Measurements from ENCODE around the gene TMPRSS7.
A peak's percentile ranks its signal among the peaks of the same experiment; 100 is the strongest.

Gene TMPRSS7

GRCh38 chr3:112117841-112118571, 83.5 kb downstream of the TMPRSS7 start:
- peaks cover 7% of the 10 kb centered on the region for H3K36me3 ChIP-seq (ENCODE audit: control insufficient read depth, insufficient read depth, low read length)
- H3K27me3 ChIP-seq (replicated peaks; ENCODE audit: control insufficient read depth, insufficient read depth, low read length): no peaks in the 10 kb centered on the region
- no peak overlapping the region for H3K4me3 ChIP-seq (replicated peaks; ENCODE audit: low read depth, low read length)
- peak; percentile 30 for TF ChIP-seq CTCF (IDR thresholded peaks at IDR 0.05; ENCODE audit: insufficient read depth, low read length, poor library complexity, severe bottlenecking)
- DNase-seq (ENCODE audit: extremely low read depth, insufficient read length): no peak

DNA sequence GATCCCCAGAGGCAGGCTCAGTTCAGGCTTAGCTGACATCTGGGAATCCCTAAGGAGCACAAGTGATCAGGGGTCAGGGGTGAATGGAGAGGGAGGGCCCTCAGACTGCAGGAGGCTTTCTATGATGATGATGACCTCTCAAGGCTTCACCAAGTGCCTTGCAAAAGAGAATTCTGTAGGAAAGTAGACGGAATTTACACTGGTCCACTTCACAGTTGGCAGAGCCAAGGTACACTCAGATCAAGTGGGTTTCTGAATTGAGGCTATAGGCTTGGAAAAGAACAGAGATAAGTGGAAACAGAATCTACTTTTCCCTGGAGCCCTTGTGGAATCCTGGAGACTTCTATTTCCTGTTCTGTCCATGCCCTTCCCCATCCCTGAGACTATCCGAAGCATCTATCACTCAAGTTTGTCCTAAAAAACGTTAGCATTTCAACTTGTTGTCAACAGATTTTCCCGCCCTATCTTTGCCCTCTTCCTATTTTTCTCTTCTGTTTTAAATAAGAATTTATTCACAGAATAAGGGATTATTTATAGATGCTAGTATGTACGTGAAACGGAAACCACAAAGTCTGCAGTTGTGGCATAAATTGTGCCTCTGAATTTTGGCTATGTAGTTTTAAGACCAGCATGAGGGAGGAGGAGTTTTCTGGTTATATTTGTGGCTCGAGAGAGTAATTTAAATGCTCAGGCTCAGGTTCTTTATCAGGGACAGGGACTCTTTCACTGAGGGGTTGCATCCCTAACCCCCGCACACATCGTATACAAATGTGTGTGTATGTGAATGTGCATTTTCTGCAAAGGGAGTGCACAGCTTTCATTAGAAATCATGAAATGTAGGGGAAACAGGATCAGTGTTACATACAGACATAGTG, 85.7 kb downstream of the TMPRSS7 start:
- Histone ChIP-seq H3K36me3 (ENCODE audit: control insufficient read depth, insufficient read depth, low read length) (peaks cover 16% of the 10 kb centered on the region), H3K27me3 (replicated peaks; ENCODE audit: control insufficient read depth, insufficient read depth, low read length) (no peaks in the 10 kb centered on the region), H3K4me3 (replicated peaks; ENCODE audit: low read depth, low read length) (no peak overlapping the region)
- peak; percentile 61 for DNase-seq (ENCODE audit: extremely low read depth, insufficient read length)
- no peak for TF ChIP-seq CTCF (IDR thresholded peaks at IDR 0.05; ENCODE audit: insufficient read depth, low read length, poor library complexity, severe bottlenecking)

DNA sequence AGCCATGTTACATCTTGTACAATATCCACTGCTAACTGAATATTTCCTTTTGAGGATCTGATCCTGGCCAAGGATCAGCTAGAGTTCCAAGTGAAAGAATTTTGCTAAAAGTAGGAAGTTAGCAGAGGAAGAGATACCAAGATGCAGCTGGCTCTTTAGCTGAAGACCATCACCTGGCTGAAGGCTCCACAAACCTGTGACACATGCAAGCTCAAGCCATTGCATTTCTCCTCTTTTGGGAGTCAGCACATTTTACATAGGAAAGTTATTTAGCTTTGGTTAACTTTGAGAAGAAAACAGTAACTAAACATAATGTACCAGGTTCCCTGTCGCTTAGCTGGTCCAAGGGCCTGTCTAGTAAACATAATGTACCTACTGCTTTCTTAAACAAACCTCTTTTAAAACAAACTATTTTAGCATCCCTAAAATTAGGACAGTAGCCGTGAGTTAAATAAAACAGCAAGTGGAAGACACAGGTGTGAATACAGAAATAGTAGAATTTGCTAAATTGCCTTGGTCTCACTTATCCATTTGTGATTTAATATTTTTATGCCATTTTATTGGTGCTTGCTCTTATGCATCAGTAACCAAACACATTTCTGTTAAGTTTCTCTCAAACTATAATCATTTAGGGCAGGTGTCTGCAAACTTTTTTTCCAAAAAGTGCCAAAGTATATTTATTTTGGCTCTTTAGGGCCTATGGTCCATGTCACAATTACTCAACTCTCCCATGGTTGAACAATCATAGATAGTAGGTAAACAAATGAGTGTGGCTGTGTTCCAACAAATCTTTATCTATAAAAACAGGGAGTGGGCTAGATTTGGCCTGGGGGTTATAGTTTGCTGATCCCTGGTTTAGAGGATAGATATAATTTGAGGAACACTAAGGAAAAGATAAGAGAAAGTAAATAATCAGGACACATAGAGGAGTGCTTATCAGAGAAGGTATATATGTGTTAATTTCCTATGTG, 87.3 kb downstream of the TMPRSS7 start:
- no peak for TF ChIP-seq CTCF (IDR thresholded peaks at IDR 0.05; ENCODE audit: insufficient read depth, low read length, poor library complexity, severe bottlenecking)
- H3K4me3 ChIP-seq (replicated peaks; ENCODE audit: low read depth, low read length): no peak overlapping the region
- peaks cover 28% of the 10 kb centered on the region for H3K36me3 ChIP-seq (ENCODE audit: control insufficient read depth, insufficient read depth, low read length)
- DNase-seq (ENCODE audit: extremely low read depth, insufficient read length): no peak
- no peaks in the 10 kb centered on the region for H3K27me3 ChIP-seq (replicated peaks; ENCODE audit: control insufficient read depth, insufficient read depth, low read length)

- Histone ChIP-seq H3K27me3 (replicated peaks; ENCODE audit: control insufficient read depth, insufficient read depth, low read length) (no peaks in the 10 kb centered on the region), H3K4me3 (replicated peaks; ENCODE audit: low read depth, low read length) (no peak overlapping the region), H3K36me3 (ENCODE audit: control insufficient read depth, insufficient read depth, low read length) (peaks cover 28% of the 10 kb centered on the region)
- no peak for DNase-seq (ENCODE audit: extremely low read depth, insufficient read length)
- TF ChIP-seq CTCF (IDR thresholded peaks at IDR 0.05; ENCODE audit: insufficient read depth, low read length, poor library complexity, severe bottlenecking): no peak
These were observed 88.3 kb downstream of the TMPRSS7 start for GRCh38 chr3:112122870-112123269.

DNA sequence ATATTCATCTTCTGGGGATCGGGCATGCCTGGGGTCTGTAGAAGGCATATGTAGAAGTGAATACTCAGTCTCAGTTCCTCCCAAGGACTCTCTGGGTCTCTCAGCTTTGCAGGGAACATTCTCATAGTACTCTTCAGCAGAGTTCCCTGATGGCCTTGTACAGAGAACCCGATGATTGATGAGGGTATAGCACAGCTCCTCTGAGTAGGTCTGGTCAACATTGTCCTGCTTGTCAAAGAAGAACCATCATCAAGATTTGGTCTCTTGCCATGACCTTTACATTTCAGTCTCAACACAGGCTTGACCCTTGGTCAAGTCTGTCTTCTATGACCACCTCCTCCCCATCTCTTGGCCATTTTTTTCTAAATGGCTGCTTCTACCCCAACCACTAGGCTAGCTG, 89.0 kb downstream of the TMPRSS7 start:
- DNase-seq (ENCODE audit: extremely low read depth, insufficient read length): no peak
- Histone ChIP-seq H3K4me3 (replicated peaks; ENCODE audit: low read depth, low read length) (no peak overlapping the region), H3K36me3 (ENCODE audit: control insufficient read depth, insufficient read depth, low read length) (peaks cover 28% of the 10 kb centered on the region)

More for the DNA sequence above, 89.0 kb downstream of the TMPRSS7 start:
- TF ChIP-seq CTCF (IDR thresholded peaks at IDR 0.05; ENCODE audit: insufficient read depth, low read length, poor library complexity, severe bottlenecking): no peak
- no peaks in the 10 kb centered on the region for H3K27me3 ChIP-seq (replicated peaks; ENCODE audit: control insufficient read depth, insufficient read depth, low read length)
